Effector memory CD8-positive, alpha-beta T cell (primary cell): Measurements from ENCODE around the gene ACVRL1.

Source experiments
- ATAC-seq: fragments of 150-1000 bp; cut with Tn5 transposase; replicated peaks from 2 replicates; pipeline ENCODE4 v1.10.0; 2021; ENCODE audit warnings: mild to moderate bottlenecking, moderate library complexity
- DNase-seq, 3 experiments: peaks; one replicate each; pipeline ENCODE4 v3.0.0; 2021
- H3K27ac Mint-ChIP-seq, 2 donors: one replicate each; pipeline ENCODE4 v1.8.0; 2022; ENCODE audit warnings: mild to moderate bottlenecking in 2 of 2, mixed read lengths in 2 of 2, moderate library complexity in 2 of 2
- H3K27me3 Mint-ChIP-seq, 2 donors: one replicate each; pipeline ENCODE4 v1.8.0; 2022; ENCODE audit warnings: mixed read lengths in 2 of 2
- H3K36me3 Mint-ChIP-seq: one replicate; pipeline ENCODE4 v1.8.0; 2022; ENCODE audit warnings: mild to moderate bottlenecking, moderate library complexity, mixed read lengths; ENCODE audit not compliant: insufficient read depth
- H3K4me1 Mint-ChIP-seq, 2 donors: one replicate each; pipeline ENCODE4 v1.8.0; 2022; ENCODE audit warnings: low read depth in 2 of 2, mixed read lengths in 2 of 2
- H3K4me3 Mint-ChIP-seq, 2 donors: one replicate each; pipeline ENCODE4 v1.8.0; 2022; ENCODE audit warnings: mild to moderate bottlenecking in 2 of 2, mixed read lengths in 2 of 2, moderate library complexity in 2 of 2
- H3K9me3 Mint-ChIP-seq, 2 donors: one replicate each; pipeline ENCODE4 v1.8.0; 2022; ENCODE audit warnings: mixed read lengths in 2 of 2

The ACVRL1 gene

GRCh38 chr12:51910691-51911090 lies 3.4 kb downstream of the ACVRL1 start:
- H3K4me1 Mint-ChIP-seq, result no peaks in the 10 kb centered on the region
- peaks cover 3% of the 10 kb centered on the region for H3K36me3 Mint-ChIP-seq
- peaks cover 30 to 84% of the 10 kb centered on the region in 2 donors for H3K27me3 Mint-ChIP-seq
- H3K4me3 Mint-ChIP-seq, result no peak overlapping the region
- no peak overlapping the region for H3K27ac Mint-ChIP-seq
- H3K9me3 Mint-ChIP-seq, result no peaks in the 10 kb centered on the region
- no peak for DNase-seq
- no peak for ATAC-seq

- H3K27me3 Mint-ChIP-seq, result peaks cover 25 to 79% of the 10 kb centered on the region in 2 donors
- DNase-seq, result no peak
- no peaks in the 10 kb centered on the region for H3K9me3 Mint-ChIP-seq
- no peaks in the 10 kb centered on the region for H3K4me1 Mint-ChIP-seq
- no peak for ATAC-seq
- H3K4me3 Mint-ChIP-seq, result no peak overlapping the region
- H3K36me3 Mint-ChIP-seq, result peaks cover 3% of the 10 kb centered on the region
- peak overlapping the region in 1 of 2 donors; percentile 73 for H3K27ac Mint-ChIP-seq
Measured at GRCh38 chr12:51911307-51911706, 4.0 kb downstream of the ACVRL1 start.

- DNase-seq, result no peak
- Mint-ChIP-seq H3K36me3 (peaks cover 3% of the 10 kb centered on the region), H3K9me3 (no peaks in the 10 kb centered on the region), H3K27ac (no peak overlapping the region), H3K27me3 (peaks cover 22 to 74% of the 10 kb centered on the region in 2 donors), H3K4me3 (no peak overlapping the region), H3K4me1 (no peaks in the 10 kb centered on the region)
- ATAC-seq, result no peak
Measured at GRCh38 chr12:51911788-51912711, 4.7 kb downstream of the ACVRL1 start.

GRCh38 chr12:51913071-51914033 lies 6.0 kb downstream of the ACVRL1 start:
- Mint-ChIP-seq H3K36me3 (peaks cover 3% of the 10 kb centered on the region), H3K4me3 (no peak overlapping the region), H3K9me3 (no peaks in the 10 kb centered on the region), H3K27me3 (peaks cover 14 to 66% of the 10 kb centered on the region in 2 donors), H3K27ac (peak overlapping the region in 1 of 2 donors; percentile 38), H3K4me1 (no peaks in the 10 kb centered on the region)
- DNase-seq (no peak), ATAC-seq (no peak)

GRCh38 chr12:51914034-51914923 lies 7.0 kb downstream of the ACVRL1 start:
- no peak for DNase-seq
- no peaks in the 10 kb centered on the region for H3K9me3 Mint-ChIP-seq
- peaks cover 3% of the 10 kb centered on the region for H3K36me3 Mint-ChIP-seq
- ATAC-seq, result no peak
- no peaks in the 10 kb centered on the region for H3K4me1 Mint-ChIP-seq
- no peak overlapping the region for H3K27ac Mint-ChIP-seq
- no peak overlapping the region for H3K4me3 Mint-ChIP-seq
- peaks cover 8 to 57% of the 10 kb centered on the region in 2 donors for H3K27me3 Mint-ChIP-seq

GRCh38 chr12:51915003-51915625 lies 7.8 kb downstream of the ACVRL1 start:
- Mint-ChIP-seq H3K36me3 (peaks cover 3% of the 10 kb centered on the region), H3K27me3 (peaks cover 8 to 48% of the 10 kb centered on the region in 2 donors), H3K4me3 (no peak overlapping the region), H3K27ac (peak overlapping the region in 1 of 2 donors; percentile 49), H3K9me3 (no peaks in the 10 kb centered on the region), H3K4me1 (no peaks in the 10 kb centered on the region)
- ATAC-seq (no peak), DNase-seq (no peak)

- H3K36me3 Mint-ChIP-seq, result no peaks in the 10 kb centered on the region
- no peak for ATAC-seq
- no peak overlapping the region for H3K27ac Mint-ChIP-seq
- H3K4me3 Mint-ChIP-seq, result no peak overlapping the region
- peaks cover 8 to 40% of the 10 kb centered on the region in 2 donors for H3K27me3 Mint-ChIP-seq
- H3K4me1 Mint-ChIP-seq, result no peaks in the 10 kb centered on the region
- no peak for DNase-seq
- no peaks in the 10 kb centered on the region for H3K9me3 Mint-ChIP-seq
Measured at GRCh38 chr12:51915951-51916350, 8.6 kb downstream of the ACVRL1 start.

GRCh38 chr12:51917041-51917590 lies 9.8 kb downstream of the ACVRL1 start:
- Mint-ChIP-seq H3K36me3 (no peaks in the 10 kb centered on the region), H3K4me3 (no peak overlapping the region), H3K27me3 (peaks cover 8 to 28% of the 10 kb centered on the region in 2 donors), H3K9me3 (no peaks in the 10 kb centered on the region), H3K4me1 (no peaks in the 10 kb centered on the region), H3K27ac (no peak overlapping the region)
- no peak for ATAC-seq
- DNase-seq, result no peak

GRCh38 chr12:51917746-51918453 lies 10.6 kb downstream of the ACVRL1 start:
- no peak overlapping the region for H3K27ac Mint-ChIP-seq
- peaks cover 1 to 20% of the 10 kb centered on the region in 2 donors for H3K27me3 Mint-ChIP-seq
- ATAC-seq (no peak), DNase-seq (no peak)
- no peaks in the 10 kb centered on the region for H3K4me1 Mint-ChIP-seq
- no peaks in the 10 kb centered on the region for H3K36me3 Mint-ChIP-seq
- no peak overlapping the region for H3K4me3 Mint-ChIP-seq
- H3K9me3 Mint-ChIP-seq, result no peaks in the 10 kb centered on the region

GRCh38 chr12:51920046-51920445 lies 12.7 kb downstream of the ACVRL1 start:
- Mint-ChIP-seq H3K36me3 (no peaks in the 10 kb centered on the region), H3K27me3 (peaks cover 0 to 28% of the 10 kb centered on the region in 2 donors), H3K9me3 (no peaks in the 10 kb centered on the region), H3K27ac (peak overlapping the region in 1 of 2 donors; percentile 2), H3K4me3 (no peak overlapping the region), H3K4me1 (peaks cover 4 to 5% of the 10 kb centered on the region in 2 donors)
- DNase-seq (no peak), ATAC-seq (no peak)

GRCh38 chr12:51921017-51921725 lies 13.9 kb downstream of the ACVRL1 start:
- DNase-seq, result no peak
- Mint-ChIP-seq H3K9me3 (no peaks in the 10 kb centered on the region), H3K4me1 (peaks cover 4 to 5% of the 10 kb centered on the region in 2 donors), H3K27ac (no peak overlapping the region), H3K4me3 (no peak overlapping the region), H3K27me3 (peaks cover 0 to 24% of the 10 kb centered on the region in 2 donors), H3K36me3 (no peaks in the 10 kb centered on the region)
- no peak for ATAC-seq
